Coronary artery (tissue), 2 donors: ENCODE measurements around the gene TRIP12.

ENCODE experiments used
- DNase-seq: peaks from one replicate; pipeline ENCODE4 v3.0.0-alpha.2; 2017; ENCODE audit warnings: low spot score
- H3K27ac ChIP-seq, 2 donors: fragments of 200-600 bp; sonication (generic); one replicate each; pipeline ENCODE4 v1.5.1; 2016 to 2019
- H3K4me3 ChIP-seq: fragments of 200-600 bp; sonication (generic); 2 replicates; pipeline ENCODE4 v1.5.1; 2016; ENCODE audit warnings: mild to moderate bottlenecking, moderate library complexity
- CTCF ChIP-seq: fragments of 200-600 bp; sonication (generic); IDR thresholded peaks from one replicate; pipeline ENCODE4 v1.5.1; 2019; ENCODE audit warnings: antibody characterized with exemption

Gene TRIP12

DNA sequence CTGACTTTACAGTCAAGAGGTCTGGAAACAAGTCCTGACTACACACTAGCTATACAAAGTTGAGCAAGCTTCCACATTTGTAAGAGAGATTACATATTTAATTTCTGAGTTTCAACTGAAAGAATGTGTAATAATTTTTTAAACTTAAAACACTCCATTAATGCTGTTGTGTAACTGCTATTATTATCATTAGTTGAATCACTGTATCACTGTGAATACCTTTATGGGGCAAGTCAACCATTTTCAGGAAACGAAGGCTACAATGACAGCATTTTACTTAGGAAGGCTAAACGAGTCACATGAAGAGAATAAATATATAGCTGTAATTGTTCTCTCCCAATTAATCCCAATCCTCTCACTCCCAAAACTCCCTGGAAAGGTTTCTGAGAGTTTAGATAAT is 46.3 kb downstream of the TRIP12 start:
- no peak for DNase-seq
- TF ChIP-seq CTCF = no peak
- Histone ChIP-seq H3K4me3 (no peak overlapping the region), H3K27ac (no peak overlapping the region)

DNA sequence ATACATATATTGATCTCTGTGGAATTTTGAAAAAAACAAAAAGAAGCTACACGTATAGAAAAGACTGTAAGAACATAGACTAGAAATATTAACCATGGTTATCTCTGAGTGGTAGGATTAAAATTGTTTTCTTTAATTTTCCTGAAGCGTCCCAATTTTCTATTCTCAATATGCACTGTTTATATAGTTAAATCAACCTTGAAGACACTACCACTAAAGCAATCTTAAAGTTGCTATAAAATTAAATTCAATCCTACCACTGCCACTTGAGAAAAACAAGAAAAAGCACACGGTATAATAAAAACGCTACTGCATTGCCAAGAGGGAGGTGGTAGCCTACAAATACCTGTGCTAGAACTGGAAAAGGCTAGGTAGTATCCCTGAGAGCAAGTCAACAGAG is 47.2 kb downstream of the TRIP12 start:
- TF ChIP-seq CTCF = no peak
- Histone ChIP-seq H3K4me3 (no peak overlapping the region), H3K27ac (no peak overlapping the region)
- no peak for DNase-seq

GRCh38 chr2:229873123-229873581 is 48.7 kb downstream of the TRIP12 start:
- Histone ChIP-seq H3K4me3 (no peak overlapping the region), H3K27ac (no peak overlapping the region)
- DNase-seq = no peak
- TF ChIP-seq CTCF = no peak

DNA sequence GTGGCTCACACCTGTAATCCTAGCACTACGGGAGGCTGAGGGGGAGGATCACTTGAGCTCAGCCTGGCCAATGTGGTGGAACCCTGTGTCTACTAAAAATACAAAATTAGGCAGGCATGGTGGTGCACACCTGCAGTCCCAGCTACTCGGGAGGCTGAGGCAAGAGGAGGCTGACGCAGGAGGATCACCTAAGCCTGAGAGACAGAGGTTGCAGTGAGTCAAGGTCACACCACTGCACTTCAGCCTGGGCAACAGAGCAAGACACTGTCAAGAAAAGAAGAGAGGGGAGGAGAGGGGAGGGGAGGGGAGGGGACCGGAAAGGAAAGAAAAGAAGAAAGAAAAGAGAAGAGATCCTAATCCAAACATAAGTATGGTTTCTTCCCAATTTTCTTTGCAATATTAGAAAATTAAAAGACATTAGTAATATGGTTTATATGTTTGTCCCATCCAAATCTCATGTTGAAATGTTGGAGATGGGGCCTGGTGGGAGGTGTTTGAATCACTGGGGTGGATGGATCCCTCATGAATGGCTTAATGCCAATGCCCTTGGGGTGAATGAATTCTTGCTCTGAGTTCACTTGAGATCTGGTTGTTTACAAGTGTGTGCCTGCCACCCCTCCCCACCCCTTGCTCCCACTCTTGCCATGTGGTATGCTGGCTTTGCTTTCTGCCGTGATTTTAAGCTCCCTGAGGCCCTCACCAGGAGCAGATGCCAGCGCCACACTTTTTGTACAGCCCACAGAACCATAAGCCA is 50.7 kb downstream of the TRIP12 start:
- Histone ChIP-seq H3K27ac (no peak overlapping the region), H3K4me3 (no peak overlapping the region)
- DNase-seq = no peak
- no peak for TF ChIP-seq CTCF

DNA sequence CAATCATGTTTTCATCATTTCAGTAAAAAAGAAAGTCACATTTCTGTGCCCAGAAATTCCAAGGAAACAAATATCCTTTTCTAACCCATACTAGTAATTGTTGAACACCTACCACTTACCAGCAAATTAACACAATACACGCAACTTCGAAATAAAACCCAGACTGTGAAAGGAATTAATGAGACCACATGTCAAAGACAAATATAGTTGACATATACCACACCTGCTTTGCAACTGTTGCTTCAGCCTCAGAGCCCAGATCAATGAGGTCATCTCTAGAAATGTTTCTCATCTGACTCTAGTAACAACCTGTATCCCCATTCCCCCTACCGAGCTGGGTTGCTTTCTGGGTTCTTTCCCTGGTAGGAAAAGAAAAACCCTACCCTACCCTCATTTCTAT is 52.6 kb downstream of the TRIP12 start:
- Histone ChIP-seq H3K27ac (no peak overlapping the region), H3K4me3 (no peak overlapping the region)
- DNase-seq = no peak
- no peak for TF ChIP-seq CTCF

GRCh38 chr2:229868794-229869193 is 53.0 kb downstream of the TRIP12 start:
- no peak for DNase-seq
- no peak overlapping the region for H3K4me3 ChIP-seq
- no peak for TF ChIP-seq CTCF
- no peak overlapping the region for H3K27ac ChIP-seq

GRCh38 chr2:229865033-229865432 is 56.8 kb downstream of the TRIP12 start:
- Histone ChIP-seq H3K27ac (no peak overlapping the region), H3K4me3 (no peak overlapping the region)
- TF ChIP-seq CTCF = no peak
- DNase-seq = no peak
